ENCODE data around the gene PC.
A peak's percentile ranks its signal among the peaks of the same experiment; 100 is the strongest.
"Not testable (repeated sequence)": the region's sequence is repeated elsewhere in the genome, so short reads cannot be mapped to it uniquely, and the experiment has no call there.

PC gene

GRCh38 chr11:66820901-66821300, 137.3 kb downstream of the PC start:
- H3K9ac ChIP-seq (ENCODE audit: low read length) = no peak overlapping the region
- no peaks in the 10 kb centered on the region for H3K27me3 ChIP-seq (ENCODE audit: control insufficient read depth, insufficient read depth, low read length)
- no peak overlapping the region for H3K27ac ChIP-seq (ENCODE audit: low read depth, low read length)
- H3K4me1 ChIP-seq (ENCODE audit: control insufficient read depth, insufficient read depth, low read length) = no peaks in the 10 kb centered on the region
- H3K9me3 ChIP-seq (ENCODE audit: control insufficient read depth, insufficient read depth, low read depth, low read length) = no peaks in the 10 kb centered on the region
- H3K4me3 ChIP-seq (ENCODE audit: low read depth, low read length) = no peak overlapping the region
- peaks cover 6% of the 10 kb centered on the region; the same call in 1 of the 2 replicates for H3K36me3 ChIP-seq (ENCODE audit: control insufficient read depth, insufficient read depth, low read length)

- Histone ChIP-seq H3K27me3 (ENCODE audit: control insufficient read depth, insufficient read depth, low read length) (no peaks in the 10 kb centered on the region), H3K9me3 (ENCODE audit: control insufficient read depth, insufficient read depth, low read depth, low read length) (no peaks in the 10 kb centered on the region), H3K27ac (ENCODE audit: low read depth, low read length) (no peak overlapping the region), H3K36me3 (ENCODE audit: control insufficient read depth, insufficient read depth, low read length) (peaks cover 8% of the 10 kb centered on the region; the same call in 1 of the 2 replicates), H3K9ac (ENCODE audit: low read length) (no peak overlapping the region), H3K4me1 (ENCODE audit: control insufficient read depth, insufficient read depth, low read length) (no peaks in the 10 kb centered on the region), H3K4me3 (ENCODE audit: low read depth, low read length) (no peak overlapping the region)
Measured at GRCh38 chr11:66820381-66820780, 137.8 kb downstream of the PC start.

- Histone ChIP-seq H3K36me3 (ENCODE audit: control insufficient read depth, insufficient read depth, low read length) (peaks cover 12% of the 10 kb centered on the region; the same call in 1 of the 2 replicates), H3K9me3 (ENCODE audit: control insufficient read depth, insufficient read depth, low read depth, low read length) (no peaks in the 10 kb centered on the region), H3K27ac (ENCODE audit: low read depth, low read length) (no peak overlapping the region), H3K4me3 (ENCODE audit: low read depth, low read length) (no peak overlapping the region), H3K9ac (ENCODE audit: low read length) (no peak overlapping the region), H3K27me3 (ENCODE audit: control insufficient read depth, insufficient read depth, low read length) (no peaks in the 10 kb centered on the region), H3K4me1 (ENCODE audit: control insufficient read depth, insufficient read depth, low read length) (no peaks in the 10 kb centered on the region)
Measured at GRCh38 chr11:66818231-66818955, 139.8 kb downstream of the PC start.

- no peak overlapping the region for H3K9ac ChIP-seq (ENCODE audit: low read length)
- no peak overlapping the region for H3K4me3 ChIP-seq (ENCODE audit: low read depth, low read length)
- H3K4me1 ChIP-seq (ENCODE audit: control insufficient read depth, insufficient read depth, low read length) = peaks cover 14% of the 10 kb centered on the region
- peaks cover 9% of the 10 kb centered on the region; the same call in 1 of the 2 replicates for H3K36me3 ChIP-seq (ENCODE audit: control insufficient read depth, insufficient read depth, low read length)
- H3K27me3 ChIP-seq (ENCODE audit: control insufficient read depth, insufficient read depth, low read length) = no peaks in the 10 kb centered on the region
- H3K27ac ChIP-seq (ENCODE audit: low read depth, low read length) = no peak overlapping the region
- no peaks in the 10 kb centered on the region for H3K9me3 ChIP-seq (ENCODE audit: control insufficient read depth, insufficient read depth, low read depth, low read length)
Measured at GRCh38 chr11:66815646-66816045, 142.5 kb downstream of the PC start.

GRCh38 chr11:66814678-66815077, 143.5 kb downstream of the PC start:
- Histone ChIP-seq H3K4me1 (ENCODE audit: control insufficient read depth, insufficient read depth, low read length) (peaks cover 21% of the 10 kb centered on the region), H3K36me3 (ENCODE audit: control insufficient read depth, insufficient read depth, low read length) (peaks cover 9% of the 10 kb centered on the region; the same call in 1 of the 2 replicates), H3K27me3 (ENCODE audit: control insufficient read depth, insufficient read depth, low read length) (no peaks in the 10 kb centered on the region), H3K9ac (ENCODE audit: low read length) (no peak overlapping the region), H3K27ac (ENCODE audit: low read depth, low read length) (no peak overlapping the region), H3K9me3 (ENCODE audit: control insufficient read depth, insufficient read depth, low read depth, low read length) (no peaks in the 10 kb centered on the region), H3K4me3 (ENCODE audit: low read depth, low read length) (no peak overlapping the region)

- peak overlapping the region; percentile 85 for H3K27ac ChIP-seq (ENCODE audit: low read depth, low read length)
- no peaks in the 10 kb centered on the region for H3K9me3 ChIP-seq (ENCODE audit: control insufficient read depth, insufficient read depth, low read depth, low read length)
- no peaks in the 10 kb centered on the region for H3K27me3 ChIP-seq (ENCODE audit: control insufficient read depth, insufficient read depth, low read length)
- H3K4me3 ChIP-seq (ENCODE audit: low read depth, low read length) = no peak overlapping the region
- peaks cover 21% of the 10 kb centered on the region for H3K4me1 ChIP-seq (ENCODE audit: control insufficient read depth, insufficient read depth, low read length)
- peaks cover 8% of the 10 kb centered on the region for H3K36me3 ChIP-seq (ENCODE audit: control insufficient read depth, insufficient read depth, low read length)
- peak overlapping the region; percentile 5 for H3K9ac ChIP-seq (ENCODE audit: low read length)
Measured at GRCh38 chr11:66810576-66811185, 147.5 kb downstream of the PC start.

GRCh38 chr11:66809592-66809991, 148.6 kb downstream of the PC start:
- Histone ChIP-seq H3K4me3 (ENCODE audit: low read depth, low read length) (no peak overlapping the region), H3K9ac (ENCODE audit: low read length) (no peak overlapping the region), H3K27ac (ENCODE audit: low read depth, low read length) (peak overlapping the region; percentile 85), H3K27me3 (ENCODE audit: control insufficient read depth, insufficient read depth, low read length) (no peaks in the 10 kb centered on the region), H3K36me3 (ENCODE audit: control insufficient read depth, insufficient read depth, low read length) (peaks cover 4% of the 10 kb centered on the region), H3K9me3 (ENCODE audit: control insufficient read depth, insufficient read depth, low read depth, low read length) (no peaks in the 10 kb centered on the region), H3K4me1 (ENCODE audit: control insufficient read depth, insufficient read depth, low read length) (peaks cover 21% of the 10 kb centered on the region)

- H3K4me1 ChIP-seq (ENCODE audit: control insufficient read depth, insufficient read depth, low read length) = no peaks in the 10 kb centered on the region
- peaks cover 8% of the 10 kb centered on the region for H3K36me3 ChIP-seq (ENCODE audit: control insufficient read depth, insufficient read depth, low read length)
- H3K9ac ChIP-seq (ENCODE audit: low read length) = no peak overlapping the region
- H3K4me3 ChIP-seq (ENCODE audit: low read depth, low read length) = no peak overlapping the region
- H3K27me3 ChIP-seq (ENCODE audit: control insufficient read depth, insufficient read depth, low read length) = no peaks in the 10 kb centered on the region
- H3K27ac ChIP-seq (ENCODE audit: low read depth, low read length) = no peak overlapping the region
- H3K9me3 ChIP-seq (ENCODE audit: control insufficient read depth, insufficient read depth, low read depth, low read length) = no peaks in the 10 kb centered on the region
Measured at GRCh38 chr11:66800720-66801428, 157.3 kb downstream of the PC start.

GRCh38 chr11:66799815-66800214, 158.4 kb downstream of the PC start:
- not testable (repeated sequence) for H3K9ac ChIP-seq (ENCODE audit: low read length); H3K27ac ChIP-seq (ENCODE audit: low read depth, low read length); H3K36me3 ChIP-seq (ENCODE audit: control insufficient read depth, insufficient read depth, low read length); H3K27me3 ChIP-seq (ENCODE audit: control insufficient read depth, insufficient read depth, low read length); H3K4me3 ChIP-seq (ENCODE audit: low read depth, low read length); H3K4me1 ChIP-seq (ENCODE audit: control insufficient read depth, insufficient read depth, low read length); H3K9me3 ChIP-seq (ENCODE audit: control insufficient read depth, insufficient read depth, low read depth, low read length)

Measured in HUES6 (cell line).